ENCODE results near the gene KLF16. TPM values are rescaled to one million over a fixed set of nuclear protein-coding genes. Genes with fewer than 3 reads are reported as not detected.

Gene KLF16
- total and polyA plus RNA-seq, 3 donors from 2014 or later = 13.3 to 26.5 (median 14.7) TPM

GRCh38 chr19:1818549-1819195 is 44.7 kb downstream of the KLF16 start:
- TF ChIP-seq POLR2A (IDR thresholded peaks at IDR 0.05) = no peak
- TF ChIP-seq, protein P1, sequence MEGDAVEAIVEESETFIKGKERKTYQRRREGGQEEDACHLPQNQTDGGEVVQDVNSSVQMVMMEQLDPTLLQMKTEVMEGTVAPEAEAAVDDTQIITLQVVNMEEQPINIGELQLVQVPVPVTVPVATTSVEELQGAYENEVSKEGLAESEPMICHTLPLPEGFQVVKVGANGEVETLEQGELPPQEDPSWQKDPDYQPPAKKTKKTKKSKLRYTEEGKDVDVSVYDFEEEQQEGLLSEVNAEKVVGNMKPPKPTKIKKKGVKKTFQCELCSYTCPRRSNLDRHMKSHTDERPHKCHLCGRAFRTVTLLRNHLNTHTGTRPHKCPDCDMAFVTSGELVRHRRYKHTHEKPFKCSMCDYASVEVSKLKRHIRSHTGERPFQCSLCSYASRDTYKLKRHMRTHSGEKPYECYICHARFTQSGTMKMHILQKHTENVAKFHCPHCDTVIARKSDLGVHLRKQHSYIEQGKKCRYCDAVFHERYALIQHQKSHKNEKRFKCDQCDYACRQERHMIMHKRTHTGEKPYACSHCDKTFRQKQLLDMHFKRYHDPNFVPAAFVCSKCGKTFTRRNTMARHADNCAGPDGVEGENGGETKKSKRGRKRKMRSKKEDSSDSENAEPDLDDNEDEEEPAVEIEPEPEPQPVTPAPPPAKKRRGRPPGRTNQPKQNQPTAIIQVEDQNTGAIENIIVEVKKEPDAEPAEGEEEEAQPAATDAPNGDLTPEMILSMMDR (IDR thresholded peaks at IDR 0.05) = no peak
- WGBS, 2 donors = 91% methylated on average over 10 to 33 of the region's 33 CpGs
- H3K27ac ChIP-seq = no peak overlapping the region
- H3K27me3 ChIP-seq = no peaks in the 10 kb centered on the region
- no peaks in the 10 kb centered on the region for H3K9me3 ChIP-seq
- no peaks in the 10 kb centered on the region for H3K36me3 ChIP-seq (ENCODE audit: low read depth, missing control alignments)
- DNase-seq = no peak
- intact Hi-C loops (cut with DNase I; ENCODE audit: low total_unique reads) = no loop called here
- peaks cover 2% of the 10 kb centered on the region for H3K4me1 ChIP-seq
- no peak overlapping the region for H3K4me3 ChIP-seq

- WGBS, 2 donors = 84 to 89% methylated on average over 15 to 22 of the region's 25 CpGs
- no peak overlapping the region for H3K27ac ChIP-seq
- intact Hi-C loops (cut with DNase I; ENCODE audit: low total_unique reads) = no loop called here
- TF ChIP-seq, protein P1 (IDR thresholded peaks at IDR 0.05) = no peak
- no peak for TF ChIP-seq POLR2A (IDR thresholded peaks at IDR 0.05)
- H3K36me3 ChIP-seq (ENCODE audit: low read depth, missing control alignments) = no peaks in the 10 kb centered on the region
- no peaks in the 10 kb centered on the region for H3K27me3 ChIP-seq
- no peaks in the 10 kb centered on the region for H3K9me3 ChIP-seq
- H3K4me1 ChIP-seq = peaks cover 12% of the 10 kb centered on the region
- no peak overlapping the region for H3K4me3 ChIP-seq
- no peak for DNase-seq
These were observed 45.7 kb downstream of the KLF16 start for GRCh38 chr19:1817553-1818179.

- Histone ChIP-seq H3K4me3 (no peak overlapping the region), H3K27ac (no peak overlapping the region), H3K36me3 (ENCODE audit: low read depth, missing control alignments) (no peaks in the 10 kb centered on the region), H3K4me1 (peaks cover 13% of the 10 kb centered on the region), H3K27me3 (no peaks in the 10 kb centered on the region), H3K9me3 (no peaks in the 10 kb centered on the region)
- WGBS, 2 donors = 89 to 94% methylated on average over 15 to 36 of the region's 36 CpGs
- no peak for TF ChIP-seq POLR2A (IDR thresholded peaks at IDR 0.05)
- TF ChIP-seq, protein P1 (IDR thresholded peaks at IDR 0.05) = no peak
- intact Hi-C loops (cut with DNase I; ENCODE audit: low total_unique reads) = no loop called here
- no peak for DNase-seq
These were observed 46.7 kb downstream of the KLF16 start for GRCh38 chr19:1816530-1817298.

GRCh38 chr19:1815605-1816529 is 47.5 kb downstream of the KLF16 start:
- Histone ChIP-seq H3K27ac (no peak overlapping the region), H3K36me3 (ENCODE audit: low read depth, missing control alignments) (no peaks in the 10 kb centered on the region), H3K4me3 (no peak overlapping the region), H3K4me1 (peaks cover 13% of the 10 kb centered on the region), H3K27me3 (no peaks in the 10 kb centered on the region), H3K9me3 (no peaks in the 10 kb centered on the region)
- intact Hi-C loops (cut with DNase I; ENCODE audit: low total_unique reads) = no loop called here
- WGBS, 2 donors = 87 to 91% methylated on average over 27 to 61 of the region's 61 CpGs
- no peak for DNase-seq
- TF ChIP-seq, protein P1 (IDR thresholded peaks at IDR 0.05) = no peak
- no peak for TF ChIP-seq POLR2A (IDR thresholded peaks at IDR 0.05)

Data from testis (tissue), 3 donors.